GM19452 (cell line): Measurements from ENCODE around the gene CMTM2.
"Not testable (repeated sequence)": the region's sequence is repeated elsewhere in the genome, so short reads cannot be mapped to it uniquely, and the experiment has no call there.

ENCODE experiments used
- ATAC-seq: cut with Tn5 transposase; IDR thresholded peaks from one replicate; pipeline ENCODE4 v1.9.1; 2021; ENCODE audit not compliant: unreplicated experiment

The CMTM2 gene

DNA sequence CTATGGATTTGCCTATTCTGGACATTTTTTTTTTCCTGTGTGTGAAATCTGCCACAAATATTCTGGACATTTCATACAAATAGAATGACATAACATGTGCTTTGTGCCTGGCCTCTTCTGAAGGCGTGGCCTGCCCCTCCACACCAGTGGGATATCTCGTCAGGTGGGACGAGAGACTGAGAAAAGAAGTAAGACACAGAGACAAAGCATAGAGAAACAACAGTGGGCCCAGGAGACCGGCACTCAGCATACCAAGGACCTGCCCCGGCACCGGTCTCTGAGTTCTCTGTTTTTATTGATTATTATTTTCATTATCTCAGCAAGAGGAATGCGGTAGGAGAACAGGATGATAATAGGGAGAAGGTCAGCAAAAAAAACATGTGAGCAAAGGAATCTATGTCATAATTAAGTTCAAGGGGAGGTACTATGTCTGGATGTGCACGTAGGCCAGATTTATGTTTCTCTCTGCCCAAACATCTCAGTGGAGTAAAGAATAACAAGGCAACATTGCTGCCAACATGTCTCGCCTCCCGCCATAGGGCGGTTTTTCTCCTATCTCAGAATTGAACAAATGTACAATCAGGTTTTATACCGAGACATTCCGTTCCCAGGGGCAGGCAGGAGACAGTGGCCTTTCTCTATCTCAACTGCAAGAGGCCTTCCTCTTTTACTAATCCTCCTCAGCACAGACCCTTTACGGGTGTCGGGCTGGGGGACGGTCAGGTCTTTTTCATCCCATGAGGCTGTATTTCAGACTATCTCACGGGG, 48.5 kb downstream of the CMTM2 start:
- ATAC-seq: not testable (repeated sequence)

DNA sequence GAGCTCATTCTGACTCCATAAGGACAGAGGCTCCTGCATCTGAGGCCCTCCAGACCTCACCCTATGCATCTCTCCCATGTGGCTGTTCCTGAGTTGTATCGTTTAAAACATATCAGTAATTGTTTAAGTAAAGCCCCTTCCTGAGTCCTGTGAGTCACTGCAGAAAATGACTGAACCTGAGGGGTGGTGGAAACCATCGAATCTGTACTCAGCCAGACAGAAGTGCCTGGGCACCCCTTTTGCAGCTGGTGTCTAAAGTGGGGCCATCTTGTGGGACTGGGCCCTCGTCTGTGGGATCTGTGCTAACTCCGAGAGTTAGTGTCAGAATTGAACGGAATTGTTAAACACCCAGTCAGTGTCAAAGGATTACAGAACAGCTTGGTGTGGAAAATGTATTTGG, 50.6 kb downstream of the CMTM2 start:
- ATAC-seq: no peak

DNA sequence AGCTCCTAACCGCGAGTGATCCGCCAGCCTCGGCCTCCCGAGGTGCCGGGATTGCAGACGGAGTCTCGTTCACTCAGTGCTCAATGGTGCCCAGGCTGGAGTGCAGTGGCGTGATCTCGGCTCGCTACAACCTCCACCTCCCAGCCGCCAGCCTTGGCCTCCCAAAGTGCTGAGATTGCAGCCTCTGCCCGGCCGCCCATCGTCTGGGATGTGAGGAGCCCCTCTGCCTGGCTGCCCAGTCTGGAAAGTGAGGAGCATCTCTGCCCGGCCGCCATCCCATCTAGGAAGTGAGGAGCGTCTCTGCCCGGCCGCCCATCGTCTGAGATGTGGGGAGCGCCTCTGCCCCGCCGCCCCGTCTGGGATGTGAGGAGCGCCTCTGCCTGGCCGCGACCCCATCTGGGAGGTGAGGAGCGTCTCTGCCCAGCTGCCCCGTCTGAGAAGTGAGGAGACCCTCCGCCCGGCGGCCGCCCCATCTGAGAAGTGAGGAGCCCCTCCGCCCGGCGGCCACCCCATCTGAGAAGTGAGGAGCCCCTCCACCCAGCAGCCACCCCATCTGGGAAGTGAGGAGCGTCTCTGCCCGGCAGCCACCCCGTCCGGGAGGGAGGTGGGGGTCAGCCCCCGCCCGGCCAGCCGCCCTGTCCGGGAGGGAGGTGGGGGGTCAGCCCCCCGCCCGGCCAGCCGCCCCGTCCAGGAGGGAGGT, 51.4 kb downstream of the CMTM2 start:
- ATAC-seq: not testable (repeated sequence)

- ATAC-seq: not testable (repeated sequence)
These were observed 52.3 kb downstream of the CMTM2 start for GRCh38 chr16:66631558-66631957.

DNA sequence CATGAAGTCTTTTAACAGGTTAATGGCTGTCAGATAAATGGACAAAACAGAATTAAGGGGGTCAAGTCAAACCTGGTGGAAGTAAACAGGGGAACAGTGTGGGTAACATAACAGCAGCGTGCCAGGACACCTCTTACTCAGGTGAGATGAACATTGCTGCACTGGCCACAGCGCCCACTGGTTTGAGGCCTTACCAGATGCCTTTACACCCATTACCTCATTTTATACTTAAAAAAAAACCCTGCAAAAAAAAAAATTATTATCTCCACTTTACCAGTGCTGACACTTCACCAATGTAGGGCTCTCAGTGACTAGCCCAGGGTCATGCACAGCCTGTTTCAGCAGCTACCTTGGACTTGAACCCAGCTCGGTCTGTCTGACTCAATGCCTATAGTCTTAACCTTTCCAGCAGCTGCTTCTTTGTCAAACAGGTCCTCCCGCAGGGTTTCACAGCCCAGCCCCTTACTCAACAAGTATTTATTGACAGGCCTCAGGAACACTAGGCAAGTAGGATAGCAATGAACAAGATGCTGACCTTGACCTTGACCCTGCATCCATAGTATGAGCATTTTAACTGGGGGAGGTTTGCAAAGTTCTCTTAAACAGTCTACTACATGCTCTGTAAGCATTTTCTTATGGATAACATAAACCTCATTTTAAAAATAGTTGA, 55.4 kb downstream of the CMTM2 start:
- no peak for ATAC-seq

DNA sequence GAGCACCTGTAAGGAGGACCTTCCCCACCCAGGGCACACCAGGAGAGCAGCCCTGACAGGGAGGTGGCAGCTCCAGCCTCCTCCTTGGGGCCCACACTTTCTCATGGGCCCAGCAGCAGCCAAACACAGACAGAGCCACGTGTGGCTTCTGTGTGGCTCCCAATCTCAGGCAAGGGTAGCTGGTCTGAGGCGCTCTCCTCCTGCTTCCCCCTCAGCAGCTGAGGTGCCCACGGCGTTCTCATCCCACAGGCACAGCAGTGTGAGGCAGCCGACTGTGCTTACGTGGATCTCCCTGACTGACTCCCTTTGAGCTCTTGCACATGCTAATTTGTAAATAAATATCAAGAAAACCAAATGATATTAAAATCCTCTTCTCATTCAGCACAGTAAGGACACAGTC, 56.1 kb downstream of the CMTM2 start:
- ATAC-seq: no peak

DNA sequence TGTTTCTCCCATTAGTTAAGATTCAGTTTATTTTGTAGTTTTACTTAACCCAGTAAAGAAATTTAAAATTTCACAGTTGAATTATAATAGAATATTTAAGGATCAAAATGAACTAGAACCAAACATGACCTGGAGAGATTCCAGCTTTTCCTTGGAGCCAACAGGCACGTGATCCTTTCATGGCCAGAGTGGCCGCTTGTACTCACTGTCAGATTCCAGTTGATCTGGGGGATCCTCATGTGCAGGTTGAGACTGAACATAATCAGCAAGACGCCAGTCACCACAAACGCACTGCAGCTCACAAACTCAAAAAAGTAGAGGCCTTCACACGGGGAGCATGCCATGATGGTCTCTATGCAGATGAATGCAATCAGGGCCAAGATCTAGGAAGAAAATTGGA, 56.9 kb downstream of the CMTM2 start:
- ATAC-seq: no peak

DNA sequence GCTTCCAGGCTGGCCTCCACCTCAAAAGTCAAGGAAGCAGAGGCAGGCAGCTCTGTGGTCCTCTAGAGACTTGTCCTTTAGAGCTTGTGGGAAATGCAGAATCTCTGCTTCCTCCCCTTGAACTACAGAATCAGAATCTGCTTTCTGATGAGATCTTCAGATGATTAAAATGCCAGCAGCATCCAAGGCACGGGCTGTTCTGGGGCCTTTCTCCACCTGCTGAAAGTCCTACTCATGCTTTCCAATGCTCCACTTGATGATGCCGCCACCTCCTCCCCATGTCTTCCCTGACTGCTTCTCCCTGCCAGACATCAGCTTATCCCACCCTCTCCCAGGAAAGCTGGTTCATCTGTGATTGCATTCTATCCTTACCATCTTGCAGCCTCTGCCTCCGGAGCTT, 58.5 kb downstream of the CMTM2 start:
- ATAC-seq: no peak
